HCT116 (cell line): ENCODE results near the gene PAK1.

ENCODE experiments used
- CTCF ChIP-seq, 3 experiments: fragments of 200-600 bp in 1 of 3; sonication (generic) in 1 of 3; IDR thresholded peaks in 2 of 3; conservative IDR thresholded peaks in 1 of 3; 2 replicates each; pipeline ENCODE4 v1.5.1; 2012 to 2017; ENCODE audit warnings: low read depth in 2 of 3, low read length in 2 of 3, antibody characterized with exemption in 1 of 3, borderline replicate concordance in 1 of 3, control low read depth in 1 of 3, mild to moderate bottlenecking in 1 of 3, mixed read lengths in 1 of 3, mixed run types in 1 of 3, moderate library complexity in 1 of 3; ENCODE audit not compliant: insufficient read depth in 1 of 3
- EZH2 ChIP-seq: fragments of 200-600 bp; sonication (generic); IDR thresholded peaks from 2 replicates; pipeline ENCODE4 v1.6.1; 2017; ENCODE audit warnings: antibody characterized with exemption, mixed run types
- EZH2phosphoT487 ChIP-seq: fragments of 200-600 bp; IDR thresholded peaks from 2 replicates; pipeline ENCODE4 v1.6.1; 2018; ENCODE audit warnings: antibody characterized with exemption, borderline replicate concordance
- POLR2A ChIP-seq: IDR thresholded peaks from 2 replicates; pipeline ENCODE4 v1.7.0; 2011; ENCODE audit warnings: borderline replicate concordance; ENCODE audit not compliant: insufficient read depth, insufficient read length; ENCODE audit errors: extremely low read depth
- POLR2AphosphoS5 ChIP-seq: IDR thresholded peaks from 2 replicates; pipeline ENCODE4 v1.6.1; 2011; ENCODE audit warnings: mild to moderate bottlenecking, low read depth, low read length, moderate library complexity
- SIN3A ChIP-seq: IDR thresholded peaks from 2 replicates; pipeline ENCODE4 v1.6.1; 2012; ENCODE audit warnings: low read depth
- ZNF274 ChIP-seq: fragments of 200-500 bp; sonication (Bioruptor generic); IDR thresholded peaks from 2 replicates; pipeline ENCODE4 v1.6.1; 2014; ENCODE audit warnings: mild to moderate bottlenecking, low read depth, low read length, inconsistent platforms

- TF ChIP-seq POLR2AphosphoS5 (no peak), EZH2 (no peak), CTCF (IDR thresholded peaks at IDR 0.05 in 2 of 3, conservative IDR thresholded peaks at IDR 0.05 in 1 of 3; ENCODE audit: borderline replicate concordance in 1 of 3, insufficient read depth in 1 of 3, low read depth in 2 of 3, low read length in 2 of 3) (no peak), ZNF274 (no peak), POLR2A (no peak), EZH2phosphoT487 (no peak), SIN3A (no peak)
These were observed 6.0 kb upstream of the PAK1 start for GRCh38 chr11:77479746-77480352.
